Endothelial cell of umbilical vein (primary cell): ENCODE measurements around the gene USP36. TPM values are rescaled to one million over a fixed set of nuclear protein-coding genes. Genes with fewer than 3 reads are reported as not detected.

Source experiments
- BruUV-seq: library from RNA; stranded (reverse); fragments of 400-500 nt; replicated peaks from 2 replicates; lab custom pipeline; 2021; lab: Mats Ljungman, UMichigan
- CTCF ChIA-PET: fragments of 300-600, 350-600 bp; sonication (Branson Sonifier 250); formaldehyde crosslinking; loops from one replicate; lab custom pipeline; 2021; ENCODE audit warnings: antibody characterized with exemption, inconsistent platforms; lab: Charles Lee
- POLR2A ChIA-PET: fragments of 300-600, 350-600 bp; sonication (Branson Sonifier 250); formaldehyde crosslinking; loops from one replicate; lab custom pipeline; 2021; ENCODE audit warnings: antibody characterized with exemption, inconsistent platforms; lab: Charles Lee
- DNase-seq: peaks from one replicate; pipeline ENCODE4 v3.0.0-alpha.2; 2011; ENCODE audit warnings: low read depth, low spot score
- FAIRE-seq: peaks from 2 replicates; lab custom pipeline; 2011; peaks lifted over from hg19 to GRCh38; lab: Jason Lieb, UNC
- H2AFZ ChIP-seq: 2 replicates; pipeline ENCODE4 v1.6.0; 2012; ENCODE audit warnings: low read depth, low read length, control low read depth, inconsistent platforms
- H3K27ac ChIP-seq: 2 replicates; pipeline ENCODE4 v1.5.1; 2011; ENCODE audit warnings: low read depth, mild to moderate bottlenecking, control low read depth, low read length, moderate library complexity; ENCODE audit not compliant: insufficient read depth
- H3K27me3 ChIP-seq, 2 experiments: 2 replicates each; pipeline versions ENCODE4 v1.6.0 to v1.6.1; 2011; ENCODE audit warnings: low read length in 2 of 2, mixed read lengths in 1 of 2; ENCODE audit not compliant: control insufficient read depth in 2 of 2, insufficient read depth in 2 of 2
- H3K36me3 ChIP-seq, 2 experiments: 2 replicates in 1 of 2; 3 replicates in 1 of 2; pipeline ENCODE4 v1.5.1; 2011; ENCODE audit warnings: low read length in 2 of 2, mild to moderate bottlenecking in 1 of 2, moderate library complexity in 1 of 2; ENCODE audit not compliant: control insufficient read depth in 2 of 2, insufficient read depth in 2 of 2; ENCODE audit errors: extremely low read depth in 1 of 2
- H3K4me1 ChIP-seq: 3 replicates; pipeline ENCODE4 v1.5.1; 2011; ENCODE audit warnings: mild to moderate bottlenecking, low read length; ENCODE audit not compliant: control insufficient read depth, insufficient read depth; ENCODE audit errors: extremely low read depth
- H3K4me2 ChIP-seq: 2 replicates; pipeline ENCODE4 v1.6.1; 2011; ENCODE audit warnings: low read length, control low read depth, mixed read lengths; ENCODE audit not compliant: insufficient read depth
- H3K4me3 ChIP-seq, 3 experiments: fragments of 200-600 bp in 1 of 3; sonication (generic), shearing (Covaris generic) in 1 of 3; replicated peaks in 1 of 3; 2 replicates each; pipeline ENCODE4 v1.5.1; 2011 to 2016; ENCODE audit warnings: control low read depth in 3 of 3, low read length in 3 of 3, mild to moderate bottlenecking in 2 of 3, inconsistent platforms in 1 of 3, low read depth in 1 of 3, moderate library complexity in 1 of 3; ENCODE audit not compliant: insufficient read depth in 1 of 3
- H3K79me2 ChIP-seq: 2 replicates; pipeline ENCODE4 v1.6.0; 2012; ENCODE audit warnings: low read length, inconsistent platforms; ENCODE audit not compliant: control insufficient read depth, insufficient read depth
- H3K9ac ChIP-seq: replicated peaks from 2 replicates; pipeline ENCODE3; 2011; ENCODE audit warnings: low read length, control low read depth; ENCODE audit not compliant: insufficient read depth; ENCODE audit errors: extremely low read depth
- H3K9me1 ChIP-seq: replicated peaks from 3 replicates; pipeline ENCODE4 v1.6.0; 2011; ENCODE audit warnings: mild to moderate bottlenecking, low read length; ENCODE audit not compliant: control insufficient read depth, insufficient read depth; ENCODE audit errors: extremely low read depth
- H3K9me3 ChIP-seq: replicated peaks from 2 replicates; pipeline ENCODE4 v1.5.1; 2012; ENCODE audit warnings: low read length, inconsistent platforms; ENCODE audit not compliant: control insufficient read depth, insufficient read depth
- H4K20me1 ChIP-seq: replicated peaks from 2 replicates; pipeline ENCODE3; 2011; ENCODE audit warnings: mild to moderate bottlenecking, low read length; ENCODE audit not compliant: control insufficient read depth, insufficient read depth; ENCODE audit errors: extremely low read depth
- EZH2 ChIP-seq: IDR thresholded peaks from 2 replicates; pipeline ENCODE4 v1.6.1; 2012; ENCODE audit warnings: borderline replicate concordance, low read depth, mild to moderate bottlenecking, moderate library complexity, low read length, inconsistent platforms; ENCODE audit not compliant: severe bottlenecking
- FOS ChIP-seq: IDR thresholded peaks from 2 replicates; pipeline ENCODE4 v1.6.1; 2011; ENCODE audit warnings: mild to moderate bottlenecking, low read length, moderate library complexity, borderline replicate concordance; ENCODE audit not compliant: insufficient read depth
- GATA2 ChIP-seq: IDR thresholded peaks from 2 replicates; pipeline ENCODE4 v1.7.0; 2011; ENCODE audit warnings: low read depth, mild to moderate bottlenecking, moderate library complexity, mixed read lengths, low read length; ENCODE audit not compliant: insufficient read length, insufficient read depth
- JUN ChIP-seq: IDR thresholded peaks from 2 replicates; pipeline ENCODE4 v1.6.1; 2011; ENCODE audit warnings: borderline replicate concordance, low read depth; ENCODE audit not compliant: insufficient read length, insufficient read depth
- MYC ChIP-seq: IDR thresholded peaks from one replicate; pipeline ENCODE4 v1.6.1; 2011; ENCODE audit warnings: mild to moderate bottlenecking, low read depth, low read length
- POLR2A ChIP-seq: IDR thresholded peaks from 2 replicates; pipeline ENCODE4 v1.6.1; 2012; ENCODE audit warnings: low read depth, mild to moderate bottlenecking, control low read depth, low read length
- POLR2AphosphoS5 ChIP-seq: IDR thresholded peaks from 2 replicates; pipeline ENCODE4 v1.6.1; 2012; ENCODE audit warnings: low read depth, mild to moderate bottlenecking, control low read depth, low read length, moderate library complexity; ENCODE audit not compliant: insufficient read depth
- dilution Hi-C: fragments of 300-500 bp; cut with MboI; formaldehyde crosslinking; loops from one replicate; pipeline ENCODE4 v1.15.0; 2019; ENCODE audit warnings: low sequenced_read_pairs; ENCODE audit not compliant: extremely low pct_ligation_motif_present
- intact Hi-C: fragments of 100-400 bp; cut with micrococcal nuclease; formaldehyde crosslinking; loops from one replicate; pipeline ENCODE4 v1.10.0; 2022
- polyA plus RNA-seq, 4 experiments: library from polyadenylated mRNA; depleted of rRNA in 3 of 4; stranded (reverse) in 3 of 4; unstranded in 1 of 4; fragments of >200 nt; gene quantifications; 2 replicates each; pipeline versions ENCODE4 v1.2.1 to v1.2.3, GENCODE V29; 2011 to 2012; ENCODE audit warnings: missing spikeins in 1 of 4
- total RNA-seq: library from RNA; stranded (reverse); gene quantifications from 2 replicates; pipeline ENCODE4 v1.2.3, GENCODE V29; 2021
- TF ChIP-seq, protein P1 (sequence below): IDR thresholded peaks from 2 replicates; pipeline ENCODE4 v1.6.1; 2011; ENCODE audit not compliant: insufficient read depth, insufficient read length
- TF ChIP-seq, protein P2 (sequence below), 2 donors: IDR thresholded peaks; 1 replicate in 1 of 2; 2 replicates in 1 of 2; pipeline ENCODE4 v1.5.1; 2011; ENCODE audit warnings: low read length in 2 of 2, mild to moderate bottlenecking in 2 of 2, moderate library complexity in 2 of 2, control low read depth in 1 of 2, inconsistent platforms in 1 of 2, low read depth in 1 of 2; ENCODE audit not compliant: insufficient read depth in 1 of 2; ENCODE audit errors: extremely low read depth in 1 of 2

USP36 gene
- total and polyA plus RNA-seq, 2 donors (not counting 3 experiments of a cell fraction or from before 2014, with no cell fraction given) = 29.8 to 46.6 TPM

DNA sequence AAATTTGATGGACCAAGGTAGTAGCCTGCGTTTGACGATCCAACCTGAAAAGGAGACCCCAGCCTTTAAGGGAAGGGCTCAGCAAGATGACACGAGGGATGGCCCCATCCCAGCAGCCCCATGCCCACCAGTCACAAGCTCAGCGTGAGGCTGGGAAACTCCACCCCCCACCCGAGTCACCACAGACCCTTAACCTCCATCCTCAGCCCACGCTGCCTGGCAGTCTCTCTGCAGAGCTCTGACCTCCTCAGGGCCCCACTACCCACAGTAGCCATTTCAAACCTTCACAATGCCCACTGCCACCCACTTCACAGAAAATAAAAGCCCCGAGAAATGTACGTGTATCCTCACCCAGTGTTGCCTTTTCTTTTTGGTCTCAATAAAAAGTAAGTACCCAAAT is 18.7 kb downstream of the USP36 start:
- dilution Hi-C loops = no loop called here
- CTCF ChIA-PET = no interaction called here

DNA sequence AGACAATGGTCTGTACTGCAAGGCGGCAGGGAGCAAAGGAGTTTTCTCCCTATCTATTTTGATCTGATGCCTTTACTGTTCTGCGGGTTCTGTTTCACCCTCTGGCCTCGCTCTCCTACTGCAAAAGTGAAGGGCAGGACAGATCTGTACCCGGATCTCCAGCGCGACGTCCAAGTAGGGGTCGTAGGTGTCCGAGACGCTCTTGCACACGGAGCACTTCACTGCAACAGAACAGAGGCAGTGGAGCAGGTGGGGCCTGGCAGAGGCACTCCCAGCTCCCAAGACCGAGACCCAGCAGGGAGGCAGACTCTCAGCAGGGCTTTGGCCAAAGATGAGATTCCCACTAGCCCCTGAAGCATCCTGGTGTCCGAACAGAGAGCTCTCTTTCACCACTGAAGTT is 19.8 kb downstream of the USP36 start:
- DNase-seq (no peak), FAIRE-seq (no peak)
- H3K4me2 ChIP-seq = no peak overlapping the region
- H2AFZ ChIP-seq = no peak overlapping the region
- intact Hi-C loops (no loop called here), dilution Hi-C loops (no loop called here)
- no peak overlapping the region for H3K27ac ChIP-seq
- H4K20me1 ChIP-seq = no peaks in the 10 kb centered on the region
- ChIA-PET POLR2A (interaction anchor here (2.0 kb wide), 1 partner anchor 19 kb away, joined by 5 read pairs; no protein-coding TSS in a partner anchor), CTCF (interaction anchor here (2.7 kb wide), 1 partner anchor 151 kb away, joined by 11 read pairs; no protein-coding TSS in a partner anchor)
- H3K79me2 ChIP-seq = peaks cover 4% of the 10 kb centered on the region
- H3K9me3 ChIP-seq = no peaks in the 10 kb centered on the region
- no peak for TF ChIP-seq MYC
- TF ChIP-seq, protein P1, sequence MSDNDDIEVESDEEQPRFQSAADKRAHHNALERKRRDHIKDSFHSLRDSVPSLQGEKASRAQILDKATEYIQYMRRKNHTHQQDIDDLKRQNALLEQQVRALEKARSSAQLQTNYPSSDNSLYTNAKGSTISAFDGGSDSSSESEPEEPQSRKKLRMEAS = no peak
- no peak for TF ChIP-seq GATA2
- no peak for TF ChIP-seq POLR2AphosphoS5
- TF ChIP-seq FOS = no peak
- no peak for TF ChIP-seq JUN
- TF ChIP-seq, protein P2, sequence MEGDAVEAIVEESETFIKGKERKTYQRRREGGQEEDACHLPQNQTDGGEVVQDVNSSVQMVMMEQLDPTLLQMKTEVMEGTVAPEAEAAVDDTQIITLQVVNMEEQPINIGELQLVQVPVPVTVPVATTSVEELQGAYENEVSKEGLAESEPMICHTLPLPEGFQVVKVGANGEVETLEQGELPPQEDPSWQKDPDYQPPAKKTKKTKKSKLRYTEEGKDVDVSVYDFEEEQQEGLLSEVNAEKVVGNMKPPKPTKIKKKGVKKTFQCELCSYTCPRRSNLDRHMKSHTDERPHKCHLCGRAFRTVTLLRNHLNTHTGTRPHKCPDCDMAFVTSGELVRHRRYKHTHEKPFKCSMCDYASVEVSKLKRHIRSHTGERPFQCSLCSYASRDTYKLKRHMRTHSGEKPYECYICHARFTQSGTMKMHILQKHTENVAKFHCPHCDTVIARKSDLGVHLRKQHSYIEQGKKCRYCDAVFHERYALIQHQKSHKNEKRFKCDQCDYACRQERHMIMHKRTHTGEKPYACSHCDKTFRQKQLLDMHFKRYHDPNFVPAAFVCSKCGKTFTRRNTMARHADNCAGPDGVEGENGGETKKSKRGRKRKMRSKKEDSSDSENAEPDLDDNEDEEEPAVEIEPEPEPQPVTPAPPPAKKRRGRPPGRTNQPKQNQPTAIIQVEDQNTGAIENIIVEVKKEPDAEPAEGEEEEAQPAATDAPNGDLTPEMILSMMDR (IDR thresholded peaks at IDR 0.05; ENCODE audit: extremely low read depth in 1 of 2, insufficient read depth in 1 of 2, low read depth in 1 of 2, low read length in 2 of 2) = no peak
- no peak for TF ChIP-seq EZH2
- no peak for TF ChIP-seq POLR2A
- H3K4me3 ChIP-seq = no peak overlapping the region
- H3K9me1 ChIP-seq = no peaks in the 10 kb centered on the region
- no peak overlapping the region for H3K9ac ChIP-seq
- H3K27me3 ChIP-seq = no peaks in the 10 kb centered on the region
- H3K36me3 ChIP-seq = peaks cover 17 to 44% of the 10 kb centered on the region in 2 experiments
- no TSS peak for BruUV-seq
- H3K4me1 ChIP-seq = peaks cover 19% of the 10 kb centered on the region

More for the DNA sequence above, 18.7 kb downstream of the USP36 start:
- H3K27me3 ChIP-seq = no peaks in the 10 kb centered on the region
- FAIRE-seq (no peak), DNase-seq (no peak)
- peaks cover 23% of the 10 kb centered on the region for H3K4me1 ChIP-seq
- no peaks in the 10 kb centered on the region for H3K9me1 ChIP-seq
- H3K79me2 ChIP-seq = peaks cover 4% of the 10 kb centered on the region
- no peak overlapping the region for H3K27ac ChIP-seq
- peaks cover 20 to 43% of the 10 kb centered on the region in 2 experiments for H3K36me3 ChIP-seq
- H3K9ac ChIP-seq = no peak overlapping the region
- TF ChIP-seq POLR2A (no peak), FOS (no peak), GATA2 (no peak), POLR2AphosphoS5 (no peak), JUN (no peak), MYC (no peak)
- BruUV-seq = no TSS peak
- intact Hi-C loops = no loop called here
- H4K20me1 ChIP-seq = no peaks in the 10 kb centered on the region
- H3K9me3 ChIP-seq = no peaks in the 10 kb centered on the region
- POLR2A ChIA-PET = interaction anchor here (2.0 kb wide), 1 partner anchor 18 kb away, joined by 5 read pairs; no protein-coding TSS in a partner anchor
- no peak overlapping the region for H3K4me2 ChIP-seq
- H3K4me3 ChIP-seq = no peak overlapping the region
- no peak overlapping the region for H2AFZ ChIP-seq
